Measurements from ENCODE around the gene MAP3K3. TPM values are rescaled to one million over a fixed set of nuclear protein-coding genes. Genes with fewer than 3 reads are reported as not detected.

Gene MAP3K3
- total RNA-seq, 2 donors from 2014 or later, result 44.0 to 72.0 TPM

DNA sequence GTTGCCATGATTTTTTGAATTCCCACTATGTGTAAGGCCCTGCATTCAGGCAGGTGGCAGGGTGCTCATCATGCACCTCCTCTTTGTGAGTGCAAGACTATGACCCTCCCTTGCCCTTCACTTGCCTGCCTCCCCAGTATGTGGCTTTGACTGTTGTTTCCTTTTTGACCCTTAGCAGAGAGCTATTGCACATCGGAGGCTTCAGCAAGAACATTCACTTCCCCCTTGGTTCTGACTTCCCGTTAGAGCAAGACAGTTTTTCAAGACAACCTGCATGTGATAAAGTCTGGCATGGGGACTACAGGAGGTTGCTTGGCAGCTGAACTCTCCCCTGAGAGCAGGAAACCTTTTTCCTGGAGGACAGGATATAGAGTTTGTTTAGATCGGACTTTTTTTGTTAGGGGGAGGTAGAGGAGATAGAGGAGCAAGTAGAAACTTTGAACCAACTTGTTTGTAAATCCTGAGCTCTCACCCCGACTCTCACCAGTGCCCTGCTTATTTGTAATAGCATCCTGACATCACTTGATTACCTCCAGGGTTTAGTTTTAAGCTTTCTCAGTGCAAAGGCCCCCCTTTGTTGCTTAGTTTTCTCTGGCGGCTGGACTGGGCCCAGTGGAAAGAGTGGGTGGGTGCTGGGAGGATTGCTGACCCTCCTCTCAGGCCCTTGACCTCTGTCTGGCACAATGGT lies 43.5 kb downstream of the MAP3K3 start:
- Histone ChIP-seq H3K9me3 (no peaks in the 10 kb centered on the region), H3K27me3 (replicated peaks; ENCODE audit: insufficient read depth) (no peaks in the 10 kb centered on the region), H3K4me3 (no peak overlapping the region), H3K27ac (no peak overlapping the region), H3K36me3 (no peaks in the 10 kb centered on the region), H3K4me1 (replicated peaks) (no peaks in the 10 kb centered on the region)
- 69% methylated on average over 5 of the region's 5 CpGs for WGBS
- no peak for DNase-seq (ENCODE audit: low spot score)
- no peak for TF ChIP-seq POLR2A (IDR thresholded peaks at IDR 0.05)
- TF ChIP-seq POLR2AphosphoS5 (IDR thresholded peaks at IDR 0.05), result no peak
- TF ChIP-seq, protein P1, sequence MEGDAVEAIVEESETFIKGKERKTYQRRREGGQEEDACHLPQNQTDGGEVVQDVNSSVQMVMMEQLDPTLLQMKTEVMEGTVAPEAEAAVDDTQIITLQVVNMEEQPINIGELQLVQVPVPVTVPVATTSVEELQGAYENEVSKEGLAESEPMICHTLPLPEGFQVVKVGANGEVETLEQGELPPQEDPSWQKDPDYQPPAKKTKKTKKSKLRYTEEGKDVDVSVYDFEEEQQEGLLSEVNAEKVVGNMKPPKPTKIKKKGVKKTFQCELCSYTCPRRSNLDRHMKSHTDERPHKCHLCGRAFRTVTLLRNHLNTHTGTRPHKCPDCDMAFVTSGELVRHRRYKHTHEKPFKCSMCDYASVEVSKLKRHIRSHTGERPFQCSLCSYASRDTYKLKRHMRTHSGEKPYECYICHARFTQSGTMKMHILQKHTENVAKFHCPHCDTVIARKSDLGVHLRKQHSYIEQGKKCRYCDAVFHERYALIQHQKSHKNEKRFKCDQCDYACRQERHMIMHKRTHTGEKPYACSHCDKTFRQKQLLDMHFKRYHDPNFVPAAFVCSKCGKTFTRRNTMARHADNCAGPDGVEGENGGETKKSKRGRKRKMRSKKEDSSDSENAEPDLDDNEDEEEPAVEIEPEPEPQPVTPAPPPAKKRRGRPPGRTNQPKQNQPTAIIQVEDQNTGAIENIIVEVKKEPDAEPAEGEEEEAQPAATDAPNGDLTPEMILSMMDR (IDR thresholded peaks at IDR 0.05), result no peak
- intact Hi-C loops (cut with DNase I), result no loop called here

- no peak for DNase-seq (ENCODE audit: low spot score)
- H3K36me3 ChIP-seq, result no peaks in the 10 kb centered on the region
These were observed 50.6 kb downstream of the MAP3K3 start for GRCh38 chr17:63672856-63673255.

DNA sequence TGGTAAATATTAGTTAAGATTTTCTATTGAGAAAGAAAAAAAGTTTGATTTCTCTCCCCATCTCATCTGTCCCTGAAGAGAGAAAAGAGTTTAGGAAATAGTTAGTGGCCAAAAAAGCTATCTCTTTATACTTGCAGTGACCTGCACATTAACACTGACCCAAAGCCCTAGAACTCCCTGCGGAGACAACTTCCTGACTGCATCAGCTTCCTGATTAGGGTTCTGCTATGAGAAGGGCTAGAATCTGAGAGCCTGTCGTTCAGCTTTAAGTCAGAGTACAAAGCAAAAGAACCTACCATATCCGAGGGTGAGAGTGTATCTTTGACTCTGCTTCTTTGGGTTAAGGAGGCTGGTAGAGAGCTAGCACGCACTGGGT lies 53.0 kb downstream of the MAP3K3 start:
- no peak for DNase-seq (ENCODE audit: low spot score)
- Histone ChIP-seq H3K27ac (peak overlapping the region; percentile 74 to 82), H3K27me3 (replicated peaks; ENCODE audit: insufficient read depth) (no peaks in the 10 kb centered on the region), H3K4me3 (no peak overlapping the region), H3K9me3 (no peaks in the 10 kb centered on the region), H3K4me1 (replicated peaks) (peaks cover 24% of the 10 kb centered on the region), H3K36me3 (no peaks in the 10 kb centered on the region)
- TF ChIP-seq, protein P1 (IDR thresholded peaks at IDR 0.05), result no peak
- TF ChIP-seq POLR2A (IDR thresholded peaks at IDR 0.05), result no peak
- no peak for TF ChIP-seq POLR2AphosphoS5 (IDR thresholded peaks at IDR 0.05)
- WGBS, result 12% methylated on average over 4 of the region's 4 CpGs
- intact Hi-C loops (cut with DNase I), result loop anchor here (5.0 kb wide), 1 partner anchor 37 kb away; no protein-coding TSS in a partner anchor

More at GRCh38 chr17:63672856-63673255, 50.6 kb downstream of the MAP3K3 start:
- H3K27ac ChIP-seq, result no peak overlapping the region
- no peaks in the 10 kb centered on the region for H3K27me3 ChIP-seq (replicated peaks; ENCODE audit: insufficient read depth)
- no peak overlapping the region for H3K4me3 ChIP-seq
- WGBS, result 91% methylated on average over 2 of the region's 2 CpGs
- no peaks in the 10 kb centered on the region for H3K9me3 ChIP-seq
- intact Hi-C loops (cut with DNase I), result no loop called here
- TF ChIP-seq POLR2A (IDR thresholded peaks at IDR 0.05), result no peak
- TF ChIP-seq, protein P1 (IDR thresholded peaks at IDR 0.05), result no peak
- TF ChIP-seq POLR2AphosphoS5 (IDR thresholded peaks at IDR 0.05), result no peak
- H3K4me1 ChIP-seq (replicated peaks), result peaks cover 24% of the 10 kb centered on the region

- Histone ChIP-seq H3K4me1 (replicated peaks) (peaks cover 24% of the 10 kb centered on the region), H3K36me3 (no peaks in the 10 kb centered on the region)
- intact Hi-C loops (cut with DNase I), result loop anchor here (5.0 kb wide), 1 partner anchor 36 kb away; no protein-coding TSS in a partner anchor
These were observed 53.7 kb downstream of the MAP3K3 start for GRCh38 chr17:63675607-63676546.

More at GRCh38 chr17:63675607-63676546, 53.7 kb downstream of the MAP3K3 start:
- Histone ChIP-seq H3K9me3 (no peaks in the 10 kb centered on the region), H3K27ac (peak overlapping the region; percentile 74 to 82), H3K27me3 (replicated peaks; ENCODE audit: insufficient read depth) (no peaks in the 10 kb centered on the region), H3K4me3 (no peak overlapping the region)
- peak; percentile 83 for TF ChIP-seq POLR2AphosphoS5 (IDR thresholded peaks at IDR 0.05)
- TF ChIP-seq POLR2A (IDR thresholded peaks at IDR 0.05), result no peak
- TF ChIP-seq, protein P1 (IDR thresholded peaks at IDR 0.05), result peak in 1 of 4 experiments; percentile 22
- DNase-seq (ENCODE audit: low spot score), result peak; percentile 94
- WGBS, result 11% methylated on average over 6 of the region's 6 CpGs
